NCI-H82 (cell line): ENCODE data around the gene ASCL2.
"Not testable (repeated sequence)": the region's sequence is repeated elsewhere in the genome, so short reads cannot be mapped to it uniquely, and the experiment has no call there.

ENCODE experiments used
- DNase-seq: peaks from one replicate; lab custom pipeline; 2025; lab: John Stamatoyannopoulos, UW

ASCL2 gene

GRCh38 chr11:2260491-2261364 is 9.7 kb downstream of the ASCL2 start:
- DNase-seq = no peak

GRCh38 chr11:2259897-2260451 is 10.4 kb downstream of the ASCL2 start:
- no peak for DNase-seq

- no peak for DNase-seq
Observed at GRCh38 chr11:2259466-2259830, 10.9 kb downstream of the ASCL2 start.

GRCh38 chr11:2258501-2259465 is 11.6 kb downstream of the ASCL2 start:
- no peak for DNase-seq

GRCh38 chr11:2256951-2257700 is 13.3 kb downstream of the ASCL2 start:
- no peak for DNase-seq

- DNase-seq = no peak
Observed at GRCh38 chr11:2256293-2256913, 14.0 kb downstream of the ASCL2 start.

- DNase-seq = no peak
Observed at GRCh38 chr11:2252018-2252417, 18.4 kb downstream of the ASCL2 start.

GRCh38 chr11:2251138-2251537 is 19.2 kb downstream of the ASCL2 start:
- no peak for DNase-seq

- DNase-seq = no peak
Observed at GRCh38 chr11:2250485-2250884, 19.9 kb downstream of the ASCL2 start.

GRCh38 chr11:2250041-2250440 is 20.3 kb downstream of the ASCL2 start:
- no peak for DNase-seq

GRCh38 chr11:2249189-2249916 is 21.0 kb downstream of the ASCL2 start:
- no peak for DNase-seq

- no peak for DNase-seq
Observed at GRCh38 chr11:2248762-2249161, 21.6 kb downstream of the ASCL2 start.

- no peak for DNase-seq
Observed at GRCh38 chr11:2248242-2248641, 22.1 kb downstream of the ASCL2 start.

GRCh38 chr11:2247496-2247895 is 22.9 kb downstream of the ASCL2 start:
- DNase-seq = no peak

- DNase-seq = no peak
Observed at GRCh38 chr11:2240834-2241233, 29.6 kb downstream of the ASCL2 start.

GRCh38 chr11:2237457-2238238 is 32.7 kb downstream of the ASCL2 start:
- DNase-seq = no peak

GRCh38 chr11:2236381-2237134 is 33.8 kb downstream of the ASCL2 start:
- not testable (repeated sequence) for DNase-seq

- DNase-seq = no peak
Observed at GRCh38 chr11:2235588-2236326, 34.6 kb downstream of the ASCL2 start.
